Body of pancreas (tissue), 4 donors: ENCODE measurements around the gene DPP9.

ENCODE experiments used
- CTCF ChIP-seq, 7 experiments: fragments of 450-650 bp in 4 of 7; fragments of 200-600 bp in 3 of 7; sonication (generic) in 3 of 7; IDR thresholded peaks; one replicate each; pipeline ENCODE4 v1.5.1; 2016 to 2019; ENCODE audit warnings: antibody characterized with exemption in 7 of 7
- POLR2A ChIP-seq, 3 donors: fragments of 450-650 bp; IDR thresholded peaks; one replicate each; pipeline ENCODE4 v1.6.1; 2016; ENCODE audit warnings: antibody characterized with exemption in 3 of 3, mild to moderate bottlenecking in 2 of 3

- TF ChIP-seq CTCF (IDR thresholded peaks at IDR 0.05): no peak
- no peak for TF ChIP-seq POLR2A (IDR thresholded peaks at IDR 0.05)
Measured at GRCh38 chr19:4645718-4646117, 77.9 kb downstream of the DPP9 start.
